NCI-H2171 (cell line): ENCODE measurements around the gene TMEM95.
"Not testable (repeated sequence)": the region's sequence is repeated elsewhere in the genome, so short reads cannot be mapped to it uniquely, and the experiment has no call there.

Experiments used
- DNase-seq: peaks from one replicate; lab custom pipeline; 2025; lab: John Stamatoyannopoulos, UW

Gene TMEM95

GRCh38 chr17:7346761-7347614 is 8.0 kb upstream of the TMEM95 start:
- DNase-seq = no peak

- no peak for DNase-seq
These were observed 7.1 kb upstream of the TMEM95 start for GRCh38 chr17:7347630-7348477.

- no peak for DNase-seq
These were observed 6.3 kb upstream of the TMEM95 start for GRCh38 chr17:7348478-7349242.

GRCh38 chr17:7351665-7352502 is 3.1 kb upstream of the TMEM95 start, which contains the start of gene KCTD11:
KCTD11 (plus strand) TSS chr17:7352162.
- peak; percentile 29 for DNase-seq

GRCh38 chr17:7352503-7352889 is 2.5 kb upstream of the TMEM95 start:
- DNase-seq = no peak

- DNase-seq = no peak
These were observed 1.9 kb upstream of the TMEM95 start for GRCh38 chr17:7352910-7353635.

- no peak for DNase-seq
These were observed 603 bp upstream of the TMEM95 start for GRCh38 chr17:7354262-7354843.

- DNase-seq = no peak
These were observed 617 bp downstream of the TMEM95 start for GRCh38 chr17:7355573-7355972.

GRCh38 chr17:7356072-7356549 is 1.2 kb downstream of the TMEM95 start:
- no peak for DNase-seq

GRCh38 chr17:7356756-7357155 is 1.8 kb downstream of the TMEM95 start:
- no peak for DNase-seq

GRCh38 chr17:7357381-7357780 is 2.4 kb downstream of the TMEM95 start:
- DNase-seq = no peak

GRCh38 chr17:7361906-7362305 is 7.0 kb downstream of the TMEM95 start:
- DNase-seq = no peak

- DNase-seq = no peak
These were observed 8.4 kb downstream of the TMEM95 start for GRCh38 chr17:7363311-7363710.

- not testable (repeated sequence) for DNase-seq
These were observed 11.0 kb downstream of the TMEM95 start for GRCh38 chr17:7365963-7366362.

- no peak for DNase-seq
These were observed 12.1 kb downstream of the TMEM95 start for GRCh38 chr17:7367083-7367482.

- no peak for DNase-seq
These were observed 13.1 kb downstream of the TMEM95 start for GRCh38 chr17:7367918-7368598.

GRCh38 chr17:7368599-7368994 is 13.6 kb downstream of the TMEM95 start:
- DNase-seq = not testable (repeated sequence)

- DNase-seq = no peak
These were observed 14.9 kb downstream of the TMEM95 start for GRCh38 chr17:7369825-7370224.

- DNase-seq = no peak
These were observed 15.9 kb downstream of the TMEM95 start for GRCh38 chr17:7370853-7371252.

- DNase-seq = no peak
These were observed 19.4 kb downstream of the TMEM95 start for GRCh38 chr17:7374353-7374752.
